GM19468 (cell line): ENCODE data around the gene ASB12.

Experiments
- ATAC-seq: cut with Tn5 transposase; IDR thresholded peaks from one replicate; pipeline ENCODE4 v1.9.1; 2021; ENCODE audit warnings: mild to moderate bottlenecking, moderate library complexity, moderate number of reproducible peaks; ENCODE audit not compliant: unreplicated experiment; ENCODE audit errors: extremely low read depth

The ASB12 gene

DNA sequence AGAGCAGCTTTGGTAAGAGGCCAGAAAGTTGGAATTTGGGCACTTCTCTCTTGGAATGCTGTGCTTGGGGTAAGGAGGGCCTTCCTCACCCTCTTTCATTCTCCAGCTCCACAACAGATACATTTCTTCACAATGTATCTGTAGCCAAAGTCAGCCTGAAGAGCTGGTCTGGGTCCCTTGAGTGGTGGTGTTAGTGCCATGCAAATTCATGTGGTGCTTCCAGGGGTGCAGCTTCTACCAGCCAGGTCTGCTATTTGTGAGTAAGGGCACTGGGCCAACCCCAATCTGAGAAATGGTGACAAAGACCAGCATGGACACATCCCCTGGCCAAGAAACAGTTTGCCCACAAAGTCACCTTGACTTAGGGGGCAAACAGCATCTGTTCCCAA lies 42.7 kb downstream of the ASB12 start:
- no peak for ATAC-seq

DNA sequence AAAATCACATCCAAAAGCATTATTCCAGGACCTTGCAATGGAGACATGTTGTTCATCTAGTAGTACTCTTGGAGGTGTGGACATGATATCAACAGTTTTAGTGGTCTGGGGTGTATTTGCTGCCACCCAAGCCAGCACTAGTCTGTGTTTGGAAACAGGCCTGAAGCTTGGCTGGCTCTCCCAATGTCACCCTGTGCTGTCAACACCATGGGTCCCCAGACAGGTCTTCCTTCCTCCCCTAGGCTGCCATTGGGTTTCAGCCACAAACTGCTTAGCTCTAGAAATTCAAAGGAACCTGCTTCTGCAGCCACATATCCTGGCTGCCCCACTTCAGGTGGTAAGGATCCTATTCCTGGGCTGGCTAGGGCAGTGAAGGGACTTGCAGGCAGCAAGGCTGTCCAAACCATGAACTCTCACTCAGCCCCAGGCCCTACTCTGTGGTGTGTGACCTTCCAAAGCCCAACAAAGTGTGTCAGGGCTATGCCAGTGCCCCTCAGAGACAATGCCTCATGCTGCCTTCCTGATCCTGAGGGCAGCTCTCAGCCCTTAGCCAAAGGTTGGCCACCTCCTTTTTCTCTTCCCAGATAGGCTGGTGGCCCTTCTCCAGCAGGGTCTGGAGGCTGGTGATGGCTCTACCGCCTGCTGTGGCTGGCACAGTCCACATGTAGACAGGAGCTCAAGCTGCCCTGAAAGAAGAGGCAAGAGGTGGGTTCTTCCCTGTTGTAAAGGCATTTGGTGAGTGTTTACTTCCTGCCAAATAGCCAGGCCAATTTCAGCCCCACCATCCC lies 43.2 kb downstream of the ASB12 start:
- ATAC-seq = no peak

DNA sequence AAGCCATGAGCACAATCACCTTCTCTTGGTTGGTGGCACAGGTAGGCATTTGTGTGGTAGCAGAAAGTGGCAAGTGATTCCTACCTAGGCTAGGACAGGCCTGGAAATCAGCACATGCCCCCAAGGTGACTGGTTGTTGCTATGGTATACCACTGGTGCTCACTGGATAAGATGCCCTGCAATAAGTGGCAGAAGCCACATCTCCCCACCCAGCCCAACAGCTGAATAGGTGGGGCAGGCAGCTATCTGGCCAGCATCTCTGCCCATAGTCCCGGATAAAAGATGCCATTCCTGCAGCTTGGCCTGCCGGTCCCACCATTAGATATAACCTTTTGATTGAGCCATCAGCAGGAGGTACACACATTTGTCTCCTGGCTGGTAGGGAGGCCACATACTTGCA lies 46.0 kb downstream of the ASB12 start:
- no peak for ATAC-seq

DNA sequence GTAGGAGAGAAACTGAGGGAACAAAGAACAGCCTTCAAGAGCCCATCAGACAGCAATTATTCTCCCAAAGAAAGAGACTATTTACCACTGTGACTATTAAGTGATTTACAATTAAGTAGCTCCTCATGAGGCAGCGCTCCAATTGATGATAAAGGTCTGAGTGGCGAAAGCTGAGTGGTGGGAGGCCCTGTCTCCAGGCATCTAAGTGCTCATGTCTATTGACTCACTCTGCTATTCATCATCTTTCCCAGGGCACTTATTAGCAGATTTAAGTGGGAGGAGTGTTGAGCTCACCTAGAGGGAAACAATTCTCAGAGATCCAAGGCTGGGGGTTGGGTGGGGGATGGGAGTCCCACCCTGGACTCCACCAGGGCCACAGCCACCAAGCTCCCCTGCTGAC lies 48.2 kb downstream of the ASB12 start:
- no peak for ATAC-seq

DNA sequence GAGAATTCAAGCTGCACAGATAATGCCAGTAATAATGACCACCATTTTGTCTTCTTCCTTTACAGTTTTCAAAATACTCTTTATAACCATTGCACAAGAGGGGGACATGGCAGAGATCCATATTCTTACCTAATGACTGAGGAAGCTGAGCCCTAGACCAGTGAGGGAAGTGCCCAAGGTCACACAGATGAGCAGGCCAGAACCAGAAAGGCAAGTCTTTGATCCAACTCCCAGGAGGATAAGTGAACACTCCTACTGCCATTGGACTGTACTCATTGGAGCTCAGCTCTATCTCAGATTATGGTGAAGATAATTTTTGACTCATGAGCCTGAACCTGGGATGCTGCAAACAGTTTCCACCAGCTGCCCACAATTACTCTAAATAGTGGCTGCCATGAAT lies 53.5 kb downstream of the ASB12 start:
- ATAC-seq = no peak
